GM12878 (cell line): ENCODE results near the gene SOCS1. TPM values are rescaled to one million over a fixed set of nuclear protein-coding genes. Genes with fewer than 3 reads are reported as not detected.

Source experiments
- ATAC-seq: fragments of 200-7000 bp; cut with Tn5 transposase; 3 replicates; pipeline ENCODE4 v1.9.1; 2020; ENCODE audit warnings: mild to moderate bottlenecking, moderate library complexity
- BruUV-seq: library from RNA; stranded (reverse); fragments of 400-500 nt; replicated peaks from 2 replicates; lab custom pipeline; 2021; lab: Mats Ljungman, UMichigan
- CTCF ChIA-PET: fragments of 300-600 bp; sonication (Branson Sonifier 250); formaldehyde crosslinking; extraction: SDS; loops from one replicate; lab custom pipeline; 2021; ENCODE audit warnings: inconsistent platforms; lab: Yijun Ruan, JAX
- POLR2A ChIA-PET: fragments of 350-600 bp; formaldehyde crosslinking; extraction: SDS; loops from one replicate; lab custom pipeline; 2021; ENCODE audit warnings: inconsistent platforms; lab: Charles Lee
- RAD21 ChIA-PET: fragments of 300-600 bp; sonication (Branson Sonifier 250); formaldehyde crosslinking; loops from one replicate; lab custom pipeline; 2023; ENCODE audit warnings: antibody characterized with exemption; ENCODE audit not compliant: unreplicated experiment; lab: Charles Lee
- SMC1A ChIA-PET: fragments of 300-600 bp; sonication (Branson Sonifier 250); formaldehyde crosslinking; loops from one replicate; lab custom pipeline; 2023; ENCODE audit not compliant: unreplicated experiment, uncharacterized antibody; lab: Charles Lee
- DNase-seq: peaks from one replicate; pipeline ENCODE4 v3.0.0-alpha.2; 2011; ENCODE audit warnings: low read depth, low spot score
- FAIRE-seq: peaks from 3 replicates; lab custom pipeline; 2011; peaks lifted over from hg19 to GRCh38; lab: Jason Lieb, UNC
- H2AFZ ChIP-seq: 2 replicates; pipeline ENCODE4 v1.6.0; 2011; ENCODE audit warnings: low read depth, low read length, control low read depth; ENCODE audit not compliant: control insufficient read depth
- H3K27ac ChIP-seq: 2 replicates; pipeline ENCODE4 v1.5.1; 2011; ENCODE audit warnings: control low read depth; ENCODE audit not compliant: control insufficient read depth, insufficient read depth
- H3K27me3 ChIP-seq, 2 experiments: replicated peaks in 1 of 2; 2 replicates each; pipeline versions ENCODE4 v1.6.0 to v1.6.1; 2011; ENCODE audit warnings: low read length in 1 of 2; ENCODE audit not compliant: control insufficient read depth in 2 of 2, insufficient read depth in 2 of 2
- H3K36me3 ChIP-seq, 2 experiments: 2 replicates each; pipeline ENCODE4 v1.5.1; 2011; ENCODE audit warnings: low read length in 1 of 2; ENCODE audit not compliant: control insufficient read depth in 2 of 2, insufficient read depth in 2 of 2
- H3K4me1 ChIP-seq: 2 replicates; pipeline ENCODE4 v1.6.1; 2011; ENCODE audit warnings: mild to moderate bottlenecking, low read length, moderate library complexity, mixed read lengths; ENCODE audit not compliant: control insufficient read depth, insufficient read depth
- H3K4me2 ChIP-seq: 2 replicates; pipeline ENCODE4 v1.6.0; 2011; ENCODE audit warnings: control low read depth; ENCODE audit not compliant: control insufficient read depth, insufficient read depth
- H3K4me3 ChIP-seq: fragments of 200-600 bp; sonication (generic); 2 replicates; pipeline ENCODE4 v1.5.1; 2016
- H3K79me2 ChIP-seq: 2 replicates; pipeline ENCODE4 v1.6.0; 2011; ENCODE audit warnings: low read length; ENCODE audit not compliant: control insufficient read depth, insufficient read depth
- H3K9ac ChIP-seq: 2 replicates; pipeline ENCODE4 v1.8.0; 2011; ENCODE audit warnings: low read length, control low read depth, mixed read lengths; ENCODE audit not compliant: control insufficient read depth, insufficient read depth
- H3K9me3 ChIP-seq: replicated peaks from 3 replicates; pipeline ENCODE4 v1.5.1; 2011; ENCODE audit warnings: mild to moderate bottlenecking, low read length; ENCODE audit not compliant: control insufficient read depth, insufficient read depth
- H4K20me1 ChIP-seq: 2 replicates; pipeline ENCODE4 v1.6.0; 2011; ENCODE audit not compliant: control insufficient read depth, insufficient read depth
- ASH2L ChIP-seq: fragments of 300-600, 200-600 bp; sonication (generic); IDR thresholded peaks from 2 replicates; pipeline ENCODE4 v1.6.1; 2017; ENCODE audit warnings: low read depth, mild to moderate bottlenecking, borderline replicate concordance
- CHD4 ChIP-seq: fragments of 200-600 bp; sonication (generic); IDR thresholded peaks from 2 replicates; pipeline ENCODE4 v1.6.1; 2016; ENCODE audit warnings: mild to moderate bottlenecking
- CREM ChIP-seq: IDR thresholded peaks from 2 replicates; pipeline ENCODE4 v1.6.1; 2014; ENCODE audit warnings: antibody characterized with exemption, low read depth
- EED ChIP-seq: sonication (generic); IDR thresholded peaks from 2 replicates; pipeline ENCODE4 v1.6.1; 2016; ENCODE audit warnings: antibody characterized with exemption, low read depth
- POLR2AphosphoS5 ChIP-seq: IDR thresholded peaks from 2 replicates; pipeline ENCODE4 v1.6.1; 2011; ENCODE audit warnings: mild to moderate bottlenecking, low read length, inconsistent platforms
- RAD21 ChIP-seq: IDR thresholded peaks from 2 replicates; pipeline ENCODE4 v1.6.1; 2011; ENCODE audit warnings: mild to moderate bottlenecking, low read depth, low read length, moderate library complexity; ENCODE audit not compliant: insufficient read depth
- RBBP5 ChIP-seq: fragments of 200-600 bp; sonication (generic); conservative IDR thresholded peaks from 2 replicates; pipeline ENCODE4 v1.6.1; 2016
- RCOR1 ChIP-seq: conservative IDR thresholded peaks from 2 replicates; pipeline ENCODE4 v1.6.1; 2012; ENCODE audit warnings: low read depth, low read length, improper control_type of control experiment
- RELA ChIP-seq: fragments of 450-650 bp; IDR thresholded peaks from 2 replicates; pipeline ENCODE4 v1.8.0; 2014; ENCODE audit warnings: borderline replicate concordance; ENCODE audit not compliant: partially characterized antibody
- SMAD1 ChIP-seq: fragments of 450-650 bp; IDR thresholded peaks from 2 replicates; pipeline ENCODE4 v1.6.1; 2018; ENCODE audit warnings: mild to moderate bottlenecking, low read depth; ENCODE audit not compliant: partially characterized antibody
- TARDBP ChIP-seq: IDR thresholded peaks from 2 replicates; pipeline ENCODE4 v1.6.1; 2016; ENCODE audit warnings: borderline replicate concordance
- TCF12 ChIP-seq: IDR thresholded peaks from 2 replicates; pipeline ENCODE4 v1.6.1; 2011; ENCODE audit warnings: low read depth, mild to moderate bottlenecking, low read length
- YY1 ChIP-seq: IDR thresholded peaks from 2 replicates; pipeline ENCODE4 v1.6.1; 2011; ENCODE audit warnings: low read depth, mild to moderate bottlenecking, low read length
- WGBS: methylation state at CpG from one replicate; pipeline ENCODE4 v1.1.6; 2016; ENCODE audit warnings: low lambda C conversion rate; ENCODE audit not compliant: insufficient replicate concordance, insufficient coverage; ENCODE audit errors: missing lambda C conversion rate; 5-methylcytosine and 5-hydroxymethylcytosine counted together
- in situ Hi-C: fragments of 300-500 bp; cut with MboI; formaldehyde crosslinking; loops from 9 replicates; pipeline ENCODE4 v1.14.3; 2018; ENCODE audit warnings: mixed read lengths
- intact Hi-C: fragments of 100-400 bp; cut with micrococcal nuclease; formaldehyde crosslinking; loops from one replicate; pipeline ENCODE4 v1.14.2; 2022; ENCODE audit not compliant: unreplicated experiment
- polyA plus RNA-seq, 11 experiments: library from polyadenylated mRNA; depleted of rRNA in 4 of 11; unstranded in 6 of 11; stranded (reverse) in 5 of 11; fragments of >200 nt; fragmentation: Nextera tagmentation in 4 of 11; fragmentation: Illumina TruSeq in 1 of 11; extraction: Ambion mirVana in 4 of 11; extraction: Trizol in 1 of 11; gene quantifications; 1 replicate in 1 of 11; 2 replicates in 10 of 11; pipeline versions ENCODE4 v1.2.1 to v1.2.3, GENCODE V29; 2011 to 2016; ENCODE audit warnings: inconsistent platforms in 2 of 11, missing spikeins in 2 of 11, low read depth in 1 of 11
- total RNA-seq, 4 experiments: library from RNA; depleted of rRNA in 3 of 4; stranded (reverse); fragments of >200 nt in 3 of 4; fragmentation: Illumina TruSeq in 1 of 4; extraction: Trizol in 1 of 4; gene quantifications; 2 replicates each; pipeline versions ENCODE4 v1.2.1 to v1.2.3, GENCODE V29; 2013 to 2021
- TF ChIP-seq, protein P1 (sequence below), 3 experiments: IDR thresholded peaks in 2 of 3; conservative IDR thresholded peaks in 1 of 3; 2 replicates each; pipeline ENCODE4 v1.5.1; 2011; ENCODE audit warnings: low read depth in 3 of 3, low read length in 3 of 3, mild to moderate bottlenecking in 3 of 3, control low read depth in 2 of 3, moderate library complexity in 2 of 3, inconsistent platforms in 1 of 3, mixed read lengths in 1 of 3; ENCODE audit not compliant: control insufficient read depth in 2 of 3, insufficient read depth in 1 of 3; ENCODE audit errors: extremely low read depth in 1 of 3
- TF ChIP-seq, protein P2 (sequence below): IDR thresholded peaks from 2 replicates; pipeline ENCODE4 v1.6.1; 2011; ENCODE audit warnings: mild to moderate bottlenecking, low read depth, low read length, moderate library complexity; ENCODE audit not compliant: insufficient replicate concordance
- TF ChIP-seq, protein P3 (sequence below): IDR thresholded peaks from 2 replicates; pipeline ENCODE4 v1.6.1; 2012; ENCODE audit warnings: low read depth, low read length, improper control_type of control experiment

SOCS1 gene
- total and polyA plus RNA-seq, 10 of the 15 experiments (the other 5 are each of a cell fraction or from before 2014, with no cell fraction given): 0.42 to 39.8 (median 11.2) TPM

DNA sequence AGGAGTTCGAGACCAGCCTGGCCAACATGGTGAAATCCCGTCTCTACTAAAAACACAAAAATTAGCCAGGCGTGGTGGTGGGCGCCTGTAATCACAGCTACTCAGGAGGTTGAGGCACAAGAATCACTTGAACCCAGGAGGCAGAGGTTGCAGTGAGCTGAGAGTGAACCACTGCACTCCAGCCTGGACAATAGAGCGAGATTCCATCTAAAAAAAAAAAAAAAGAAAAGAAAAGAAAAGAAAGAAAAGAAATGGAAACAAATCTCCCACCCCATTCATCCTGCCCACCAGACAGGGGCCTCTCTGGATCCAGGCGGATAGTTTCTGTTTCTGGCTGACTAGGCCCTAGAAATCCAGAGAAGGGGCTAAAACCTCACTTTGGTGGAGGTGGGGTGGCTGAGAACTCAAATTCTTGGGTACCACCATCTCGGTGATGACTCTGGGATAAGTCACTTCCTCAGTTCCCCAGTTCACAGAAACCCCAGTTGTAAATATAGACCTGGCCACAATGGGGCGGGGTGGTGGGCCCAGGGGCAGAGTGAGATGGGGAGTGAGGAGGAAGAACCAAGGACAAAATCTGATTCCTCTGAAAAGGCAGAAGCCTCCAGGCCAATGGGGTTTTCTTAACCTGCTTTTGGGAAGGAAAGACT is 22.2 kb downstream of the SOCS1 start (continued):
- TF ChIP-seq SMAD1: no peak
- 0 out of 2 replicates have a peak, but pooled peaks have one; percentile 4 for TF ChIP-seq CREM
- TF ChIP-seq EED: peak; percentile 46; the same call in 1 of the 2 replicates
- TF ChIP-seq, protein P1, sequence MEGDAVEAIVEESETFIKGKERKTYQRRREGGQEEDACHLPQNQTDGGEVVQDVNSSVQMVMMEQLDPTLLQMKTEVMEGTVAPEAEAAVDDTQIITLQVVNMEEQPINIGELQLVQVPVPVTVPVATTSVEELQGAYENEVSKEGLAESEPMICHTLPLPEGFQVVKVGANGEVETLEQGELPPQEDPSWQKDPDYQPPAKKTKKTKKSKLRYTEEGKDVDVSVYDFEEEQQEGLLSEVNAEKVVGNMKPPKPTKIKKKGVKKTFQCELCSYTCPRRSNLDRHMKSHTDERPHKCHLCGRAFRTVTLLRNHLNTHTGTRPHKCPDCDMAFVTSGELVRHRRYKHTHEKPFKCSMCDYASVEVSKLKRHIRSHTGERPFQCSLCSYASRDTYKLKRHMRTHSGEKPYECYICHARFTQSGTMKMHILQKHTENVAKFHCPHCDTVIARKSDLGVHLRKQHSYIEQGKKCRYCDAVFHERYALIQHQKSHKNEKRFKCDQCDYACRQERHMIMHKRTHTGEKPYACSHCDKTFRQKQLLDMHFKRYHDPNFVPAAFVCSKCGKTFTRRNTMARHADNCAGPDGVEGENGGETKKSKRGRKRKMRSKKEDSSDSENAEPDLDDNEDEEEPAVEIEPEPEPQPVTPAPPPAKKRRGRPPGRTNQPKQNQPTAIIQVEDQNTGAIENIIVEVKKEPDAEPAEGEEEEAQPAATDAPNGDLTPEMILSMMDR (IDR thresholded peaks at IDR 0.05 in 2 of 3, conservative IDR thresholded peaks at IDR 0.05 in 1 of 3; ENCODE audit: control insufficient read depth in 2 of 3, extremely low read depth in 1 of 3, insufficient read depth in 1 of 3, low read depth in 3 of 3, low read length in 3 of 3): no peak
- TF ChIP-seq TCF12: no peak
- TF ChIP-seq RAD21: peak; percentile 9; the same call in 1 of the 2 replicates

DNA sequence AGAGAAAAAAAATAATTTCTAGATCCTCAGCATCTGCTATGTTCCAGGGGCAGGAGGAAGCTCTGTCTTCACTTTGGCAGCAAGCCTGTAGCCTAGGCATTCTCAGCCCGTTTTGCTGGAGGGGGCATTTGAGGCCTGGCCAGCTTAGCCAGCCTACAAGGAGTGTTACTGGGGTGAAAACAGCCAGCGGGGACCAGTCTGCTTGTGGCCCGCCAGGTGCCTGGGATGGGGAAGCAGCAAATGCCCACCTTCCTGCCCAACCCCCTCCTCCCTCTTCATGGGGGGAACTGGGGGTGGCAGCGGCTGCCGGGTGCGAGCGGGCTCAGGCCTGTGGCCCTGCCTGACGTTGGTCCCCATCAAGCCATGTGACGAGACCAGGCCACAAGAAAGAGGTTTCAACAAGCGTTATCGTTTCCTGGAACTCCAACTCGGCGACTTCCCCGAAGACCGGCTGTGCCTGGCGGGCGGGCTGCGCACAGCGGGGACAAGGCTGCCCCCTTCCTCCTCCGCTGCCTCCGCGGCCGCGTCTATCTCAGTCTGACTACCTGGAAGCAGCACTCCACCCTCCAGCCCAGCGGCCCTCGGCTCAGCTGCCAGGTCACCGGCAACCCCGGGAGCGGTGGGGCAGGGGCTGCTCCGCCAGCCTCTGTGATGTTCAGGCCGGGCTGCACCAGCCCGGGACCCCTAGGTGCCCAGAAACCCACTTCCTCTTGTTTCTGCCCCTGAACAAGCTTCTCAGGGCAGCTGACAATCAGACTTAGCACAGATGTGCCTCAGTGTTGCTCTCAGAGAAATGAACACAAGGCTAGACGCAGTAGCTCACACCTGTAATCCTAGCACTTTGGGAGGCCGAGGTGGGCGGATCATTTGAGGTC is 22.9 kb downstream of the SOCS1 start:
- peak overlapping the region; percentile 74 for H3K27ac ChIP-seq
- no peak overlapping the region for H3K4me3 ChIP-seq
- no TSS peak for BruUV-seq
- H4K20me1 ChIP-seq: no peaks in the 10 kb centered on the region
- H3K9me3 ChIP-seq: no peaks in the 10 kb centered on the region
- SMC1A ChIA-PET: interaction anchor here (0.6 to 2.4 kb wide), 10 partner anchors 8 to 269 kb away, joined by 3 to 14 read pairs (median 4); partner anchors contain the start of gene SOCS1
- H3K36me3 ChIP-seq: no peaks in the 10 kb centered on the region
- H3K9ac ChIP-seq: peak overlapping the region; percentile 72
- H3K79me2 ChIP-seq: no peaks in the 10 kb centered on the region
- ATAC-seq: peak; percentile 86
- peak; percentile 68 for FAIRE-seq
- peak overlapping the region; percentile 85 for H2AFZ ChIP-seq
- H3K27me3 ChIP-seq: no peaks in the 10 kb centered on the region
- RAD21 ChIA-PET: interaction anchor here (0.7 to 3.0 kb wide), 9 partner anchors 8 to 123 kb away, joined by 3 to 14 read pairs (median 4); partner anchors contain the start of gene SOCS1
- DNase-seq: no peak
- H3K4me1 ChIP-seq: peaks cover 26% of the 10 kb centered on the region
- intact Hi-C loops: no loop called here
- in situ Hi-C loops: no loop called here
- 3% methylated on average over 35 of the region's 35 CpGs for WGBS
- peak overlapping the region; percentile 83 for H3K4me2 ChIP-seq
- POLR2A ChIA-PET: interaction anchor here (0.9 to 2.9 kb wide), 6 partner anchors 19 to 267 kb away, joined by 3 to 11 read pairs (median 4); partner anchors contain the start of gene SOCS1
- CTCF ChIA-PET: interaction anchor here (0.6 to 3.2 kb wide), 7 partner anchors 13 to 280 kb away, joined by 3 to 6 read pairs (median 4); no protein-coding TSS in a partner anchor
- TF ChIP-seq CHD4: no peak
- TF ChIP-seq POLR2AphosphoS5: 0 out of 2 replicates have a peak, but pooled peaks have one; percentile 30
- TF ChIP-seq, protein P2, sequence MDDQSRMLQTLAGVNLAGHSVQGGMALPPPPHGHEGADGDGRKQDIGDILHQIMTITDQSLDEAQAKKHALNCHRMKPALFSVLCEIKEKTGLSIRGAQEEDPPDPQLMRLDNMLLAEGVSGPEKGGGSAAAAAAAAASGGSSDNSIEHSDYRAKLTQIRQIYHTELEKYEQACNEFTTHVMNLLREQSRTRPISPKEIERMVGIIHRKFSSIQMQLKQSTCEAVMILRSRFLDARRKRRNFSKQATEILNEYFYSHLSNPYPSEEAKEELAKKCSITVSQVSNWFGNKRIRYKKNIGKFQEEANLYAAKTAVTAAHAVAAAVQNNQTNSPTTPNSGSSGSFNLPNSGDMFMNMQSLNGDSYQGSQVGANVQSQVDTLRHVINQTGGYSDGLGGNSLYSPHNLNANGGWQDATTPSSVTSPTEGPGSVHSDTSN: no peak
- no peak for TF ChIP-seq RCOR1
- TF ChIP-seq, protein P3, sequence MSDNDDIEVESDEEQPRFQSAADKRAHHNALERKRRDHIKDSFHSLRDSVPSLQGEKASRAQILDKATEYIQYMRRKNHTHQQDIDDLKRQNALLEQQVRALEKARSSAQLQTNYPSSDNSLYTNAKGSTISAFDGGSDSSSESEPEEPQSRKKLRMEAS: peak; percentile 51; the same call in 1 of the 2 replicates
- no peak for TF ChIP-seq TARDBP
- TF ChIP-seq RBBP5: no peak
- no peak for TF ChIP-seq YY1
- TF ChIP-seq ASH2L: no peak
- TF ChIP-seq RAD21: peak; percentile 27
- peak; percentile 66 for TF ChIP-seq RELA
